Omental fat pad (tissue), 4 donors: ENCODE data around the gene MST1. TPM values are rescaled to one million over a fixed set of nuclear protein-coding genes. Genes with fewer than 3 reads are reported as not detected.

Experiments used
- ATAC-seq: fragments of 150-250 bp; one replicate; pipeline ENCODE4 v1.9.1; 2016; ENCODE audit warnings: mild to moderate bottlenecking, moderate library complexity; ENCODE audit not compliant: low FRiP score
- DNase-seq: peaks from one replicate; pipeline ENCODE4 v3.0.0-alpha.2; 2019; ENCODE audit warnings: low spot score
- CTCF ChIP-seq, 3 donors: fragments of 450-650 bp; IDR thresholded peaks; one replicate each; pipeline ENCODE4 v1.5.1; 2016 to 2017; ENCODE audit warnings: antibody characterized with exemption in 3 of 3, mild to moderate bottlenecking in 3 of 3, moderate library complexity in 2 of 3
- total RNA-seq, 4 donors: library from RNA; depleted of rRNA; stranded (reverse); fragments of >200 nt; gene quantifications; one replicate each; pipeline ENCODE4 v1.1.0, GENCODE V29; 2016

MST1 gene
- total RNA-seq, 4 donors from 2014 or later = 3.5 to 94.1 (median 25.0) TPM

- DNase-seq (no peak), ATAC-seq (no peak)
- no peak for TF ChIP-seq CTCF (IDR thresholded peaks at IDR 0.05)
Measured at GRCh38 chr3:49668861-49669260, 20.4 kb downstream of the MST1 start.

- DNase-seq (no peak), ATAC-seq (no peak)
- TF ChIP-seq CTCF (IDR thresholded peaks at IDR 0.05) = no peak
Measured at GRCh38 chr3:49668414-49668797, 20.9 kb downstream of the MST1 start.

GRCh38 chr3:49667701-49668413, 21.4 kb downstream of the MST1 start:
- ATAC-seq (no peak), DNase-seq (no peak)
- no peak for TF ChIP-seq CTCF (IDR thresholded peaks at IDR 0.05)

- ATAC-seq (no peak), DNase-seq (no peak)
Measured at GRCh38 chr3:49666592-49666991, 22.7 kb downstream of the MST1 start.

GRCh38 chr3:49665822-49666519, 23.3 kb downstream of the MST1 start:
- ATAC-seq (no peak), DNase-seq (no peak)

More at GRCh38 chr3:49666592-49666991, 22.7 kb downstream of the MST1 start:
- no peak for TF ChIP-seq CTCF (IDR thresholded peaks at IDR 0.05)

GRCh38 chr3:49664300-49664699, 25.0 kb downstream of the MST1 start:
- DNase-seq = no peak
- no peak for TF ChIP-seq CTCF (IDR thresholded peaks at IDR 0.05)
- ATAC-seq = no peak

More at GRCh38 chr3:49665822-49666519, 23.3 kb downstream of the MST1 start:
- TF ChIP-seq CTCF (IDR thresholded peaks at IDR 0.05) = no peak

GRCh38 chr3:49663831-49664230, 25.4 kb downstream of the MST1 start:
- ATAC-seq (no peak), DNase-seq (no peak)
- no peak for TF ChIP-seq CTCF (IDR thresholded peaks at IDR 0.05)
